DLD1 (cell line): ENCODE measurements around the gene DYNC1LI2.

Experiments used
- in situ Hi-C: cut with HindIII; loops from 2 replicates; pipeline ENCODE4 v1.10.0; 2017; ENCODE audit warnings: low sequenced_read_pairs

DYNC1LI2 gene

GRCh38 chr16:66741169-66741900 lies 10.1 kb downstream of the DYNC1LI2 start:
- in situ Hi-C loops: no loop called here

- in situ Hi-C loops: no loop called here
Observed at GRCh38 chr16:66740533-66740932, 10.9 kb downstream of the DYNC1LI2 start.

- in situ Hi-C loops: no loop called here
Observed at GRCh38 chr16:66740010-66740409, 11.4 kb downstream of the DYNC1LI2 start.

GRCh38 chr16:66735891-66736290 lies 15.5 kb downstream of the DYNC1LI2 start:
- in situ Hi-C loops: no loop called here

GRCh38 chr16:66731101-66731500 lies 20.3 kb downstream of the DYNC1LI2 start:
- in situ Hi-C loops: no loop called here

GRCh38 chr16:66728804-66729203 lies 22.6 kb downstream of the DYNC1LI2 start:
- in situ Hi-C loops: no loop called here

- in situ Hi-C loops: no loop called here
Observed at GRCh38 chr16:66728117-66728787, 23.2 kb downstream of the DYNC1LI2 start.

- in situ Hi-C loops: no loop called here
Observed at GRCh38 chr16:66720766-66721165, 30.6 kb downstream of the DYNC1LI2 start.

- in situ Hi-C loops: no loop called here
Observed at GRCh38 chr16:66719246-66719645, 32.2 kb downstream of the DYNC1LI2 start.

- in situ Hi-C loops: no loop called here
Observed at GRCh38 chr16:66717776-66718175, 33.6 kb downstream of the DYNC1LI2 start.

GRCh38 chr16:66717112-66717675 lies 34.2 kb downstream of the DYNC1LI2 start:
- in situ Hi-C loops: no loop called here

- in situ Hi-C loops: no loop called here
Observed at GRCh38 chr16:66714654-66715307, 36.6 kb downstream of the DYNC1LI2 start.

GRCh38 chr16:66714062-66714461 lies 37.3 kb downstream of the DYNC1LI2 start:
- in situ Hi-C loops: no loop called here

GRCh38 chr16:66713076-66713475 lies 38.3 kb downstream of the DYNC1LI2 start:
- in situ Hi-C loops: no loop called here

GRCh38 chr16:66712512-66712911 lies 38.9 kb downstream of the DYNC1LI2 start:
- in situ Hi-C loops: no loop called here

- in situ Hi-C loops: no loop called here
Observed at GRCh38 chr16:66711581-66711980, 39.8 kb downstream of the DYNC1LI2 start.

- in situ Hi-C loops: no loop called here
Observed at GRCh38 chr16:66706506-66706880, 44.9 kb downstream of the DYNC1LI2 start.

GRCh38 chr16:66705790-66706505 lies 45.5 kb downstream of the DYNC1LI2 start:
- in situ Hi-C loops: no loop called here

- in situ Hi-C loops: no loop called here
Observed at GRCh38 chr16:66703406-66704215, 47.8 kb downstream of the DYNC1LI2 start.

GRCh38 chr16:66701516-66701915 lies 49.9 kb downstream of the DYNC1LI2 start:
- in situ Hi-C loops: no loop called here
